Endodermal cell (in vitro differentiated cells): Measurements from ENCODE around the gene SNX20. TPM values are rescaled to one million over a fixed set of nuclear protein-coding genes. Genes with fewer than 3 reads are reported as not detected.

ENCODE experiments used
- DNase-seq: peaks from one replicate; pipeline ENCODE4 v3.0.0-alpha.2; 2017
- H3K27ac ChIP-seq: 2 replicates; pipeline ENCODE4 v1.5.1; 2013; ENCODE audit warnings: mild to moderate bottlenecking, low read depth, low read length, moderate library complexity
- H3K27me3 ChIP-seq: 2 replicates; pipeline ENCODE4 v1.6.1; 2013; ENCODE audit warnings: mild to moderate bottlenecking, low read length, moderate library complexity; ENCODE audit not compliant: insufficient read depth, control insufficient read depth, poor library complexity, severe bottlenecking
- H3K36me3 ChIP-seq: 2 replicates; pipeline ENCODE4 v1.7.0; 2013; ENCODE audit warnings: mild to moderate bottlenecking, low read length, moderate library complexity; ENCODE audit not compliant: control insufficient read depth, insufficient read depth
- H3K4me1 ChIP-seq: one replicate; pipeline ENCODE4 v1.7.0; 2013; ENCODE audit warnings: low read length; ENCODE audit not compliant: control insufficient read depth, insufficient read depth
- H3K4me3 ChIP-seq: 2 replicates; pipeline ENCODE4 v1.5.1; 2013; ENCODE audit warnings: mild to moderate bottlenecking, low read length, moderate library complexity
- H3K9ac ChIP-seq: 2 replicates; pipeline ENCODE4 v1.6.1; 2013; ENCODE audit warnings: mild to moderate bottlenecking, low read length, moderate library complexity; ENCODE audit not compliant: poor library complexity, severe bottlenecking; ENCODE audit errors: extremely low read depth
- H3K9me3 ChIP-seq: 2 replicates; pipeline ENCODE4 v1.6.1; 2013; ENCODE audit warnings: mild to moderate bottlenecking, low read length, moderate library complexity; ENCODE audit not compliant: control insufficient read depth
- H3K27ac Mint-ChIP-seq: 2 replicates; pipeline ENCODE4 v1.8.0; 2020; ENCODE audit warnings: mixed read lengths
- H3K27me3 Mint-ChIP-seq: 2 replicates; pipeline ENCODE4 v1.8.0; 2021; ENCODE audit warnings: mild to moderate bottlenecking, mixed read lengths; ENCODE audit not compliant: insufficient read depth
- H3K36me3 Mint-ChIP-seq: 2 replicates; pipeline ENCODE4 v1.8.0; 2020; ENCODE audit warnings: low read depth, mixed read lengths
- H3K4me1 Mint-ChIP-seq: 2 replicates; pipeline ENCODE4 v1.8.0; 2020; ENCODE audit warnings: mixed read lengths
- H3K4me3 Mint-ChIP-seq: 2 replicates; pipeline ENCODE4 v1.8.0; 2020; ENCODE audit warnings: mild to moderate bottlenecking, moderate library complexity, mixed read lengths
- H3K9me3 Mint-ChIP-seq: 2 replicates; pipeline ENCODE4 v1.8.0; 2020; ENCODE audit warnings: mild to moderate bottlenecking, mixed read lengths
- CTCF ChIP-seq: fragments of 200-600 bp; sonication (generic); conservative IDR thresholded peaks from 2 replicates; pipeline ENCODE4 v1.5.0; 2021; ENCODE audit warnings: antibody characterized with exemption, mild to moderate bottlenecking
- WGBS, 2 experiments: methylation state at CpG; one replicate each; pipeline versions ENCODE4 v1.1.5 to v1.1.7; 2013; ENCODE audit warnings: missing lambda C conversion rate in 2 of 2, mixed read lengths in 1 of 2; ENCODE audit not compliant: insufficient coverage in 1 of 2, insufficient read length in 1 of 2; 5-methylcytosine and 5-hydroxymethylcytosine counted together
- total RNA-seq, 2 donors: library from RNA; stranded (reverse); fragmentation: NEBNext Ultra II Directional in 1 of 2; extraction: Animal tissue kit (Norgen Biotek cat#: 25700) in 1 of 2; gene quantifications; 2 replicates in 1 of 2; 3 replicates in 1 of 2; pipeline ENCODE4 v1.2.1, GENCODE V29; 2021

Gene SNX20
- total RNA-seq, 2 donors from 2014 or later = not detected

GRCh38 chr16:50694206-50694605 lies 13.1 kb upstream of the SNX20 start:
- DNase-seq = peak; percentile 21
- no peaks in the 10 kb centered on the region for H3K4me1 ChIP-seq
- peaks cover 39% of the 10 kb centered on the region for H3K27me3 ChIP-seq
- H3K4me3 ChIP-seq = no peak overlapping the region
- H3K9me3 ChIP-seq = no peaks in the 10 kb centered on the region
- 95 to 100% methylated on average over 2 of the region's 2 CpGs for WGBS, 2 experiments
- Mint-ChIP-seq H3K27ac (no peak overlapping the region), H3K4me1 (peaks cover 6% of the 10 kb centered on the region), H3K27me3 (peaks cover 31% of the 10 kb centered on the region), H3K36me3 (no peaks in the 10 kb centered on the region), H3K9me3 (no peaks in the 10 kb centered on the region), H3K4me3 (peak overlapping the region; percentile 46)
- H3K27ac ChIP-seq = no peak overlapping the region
- no peaks in the 10 kb centered on the region for H3K36me3 ChIP-seq
- H3K9ac ChIP-seq = no peak overlapping the region
- no peak for TF ChIP-seq CTCF

GRCh38 chr16:50692999-50693781 lies 12.1 kb upstream of the SNX20 start, which contains the start of gene NOD2:
Gene NOD2 (plus strand): TSS chr16:50693606. CDS start chr16:50699496, 5,890 bp downstream.
- no peaks in the 10 kb centered on the region for H3K36me3 Mint-ChIP-seq
- H3K9me3 ChIP-seq = no peaks in the 10 kb centered on the region
- peaks cover 6% of the 10 kb centered on the region for H3K4me1 Mint-ChIP-seq
- peak; percentile 72 for DNase-seq
- no peak within 1 kb of the TSS for H3K9ac ChIP-seq
- H3K36me3 ChIP-seq = no peaks in the 10 kb centered on the region
- no peak within 1 kb of the TSS for H3K27ac ChIP-seq
- H3K27me3 ChIP-seq = peaks cover 39% of the 10 kb centered on the region
- H3K27ac Mint-ChIP-seq = no peak within 1 kb of the TSS
- no peak for TF ChIP-seq CTCF
- peaks cover 31% of the 10 kb centered on the region for H3K27me3 Mint-ChIP-seq
- peak within 1 kb of the TSS; percentile 46 for H3K4me3 Mint-ChIP-seq
- H3K4me1 ChIP-seq = no peaks in the 10 kb centered on the region
- no peaks in the 10 kb centered on the region for H3K9me3 Mint-ChIP-seq
- WGBS, 2 experiments = 22 to 31% methylated on average over 22 to 56 of the region's 56 CpGs
- peak within 1 kb of the TSS; percentile 69 for H3K4me3 ChIP-seq

GRCh38 chr16:50692644-50692998 lies 11.5 kb upstream of the SNX20 start:
- Mint-ChIP-seq H3K4me1 (peaks cover 3% of the 10 kb centered on the region), H3K27ac (no peak overlapping the region), H3K27me3 (peaks cover 31% of the 10 kb centered on the region), H3K36me3 (no peaks in the 10 kb centered on the region), H3K4me3 (peak overlapping the region; percentile 29), H3K9me3 (no peaks in the 10 kb centered on the region)
- no peak overlapping the region for H3K27ac ChIP-seq
- no peak for DNase-seq
- TF ChIP-seq CTCF = no peak
- H3K9me3 ChIP-seq = no peaks in the 10 kb centered on the region
- H3K9ac ChIP-seq = no peak overlapping the region
- no peak overlapping the region for H3K4me3 ChIP-seq
- H3K36me3 ChIP-seq = no peaks in the 10 kb centered on the region
- 93% methylated on average over 4 of the region's 4 CpGs; no CpG with 5 or more reads in 1 of the 2 experiments for WGBS, 2 experiments
- no peaks in the 10 kb centered on the region for H3K4me1 ChIP-seq
- peaks cover 39% of the 10 kb centered on the region for H3K27me3 ChIP-seq
